Endothelial cell (in vitro differentiated cells): Measurements from ENCODE around the gene ACAD10. TPM values are rescaled to one million over a fixed set of nuclear protein-coding genes. Genes with fewer than 3 reads are reported as not detected.
A peak's percentile ranks its signal among the peaks of the same experiment; 100 is the strongest.

Experiments
- DNase-seq: peaks from one replicate; pipeline ENCODE4 v3.0.0; 2021; ENCODE audit warnings: low spot score
- H3K27ac Mint-ChIP-seq: one replicate; pipeline ENCODE4 v1.8.0; 2021; ENCODE audit warnings: mixed read lengths, inconsistent platforms; ENCODE audit not compliant: unreplicated experiment
- H3K27me3 Mint-ChIP-seq: one replicate; pipeline ENCODE4 v1.8.0; 2021; ENCODE audit warnings: mild to moderate bottlenecking, moderate library complexity, mixed read lengths, inconsistent platforms; ENCODE audit not compliant: unreplicated experiment
- H3K36me3 Mint-ChIP-seq: one replicate; pipeline ENCODE4 v1.8.0; 2021; ENCODE audit warnings: mild to moderate bottlenecking, low read depth, mixed read lengths, inconsistent platforms; ENCODE audit not compliant: unreplicated experiment
- H3K4me1 Mint-ChIP-seq: one replicate; pipeline ENCODE4 v1.8.0; 2021; ENCODE audit warnings: mild to moderate bottlenecking, mixed read lengths, inconsistent platforms; ENCODE audit not compliant: unreplicated experiment
- H3K4me3 Mint-ChIP-seq: one replicate; pipeline ENCODE4 v1.8.0; 2021; ENCODE audit warnings: mild to moderate bottlenecking, mixed read lengths, inconsistent platforms; ENCODE audit not compliant: unreplicated experiment
- H3K9me3 Mint-ChIP-seq: one replicate; pipeline ENCODE4 v1.8.0; 2021; ENCODE audit warnings: mixed read lengths, inconsistent platforms; ENCODE audit not compliant: unreplicated experiment
- total RNA-seq: library from RNA; stranded (reverse); fragmentation: NEBNext Ultra II Directional; extraction: Animal tissue kit (Norgen Biotek cat#: 25700); gene quantifications from one replicate; pipeline ENCODE4 v1.2.1, GENCODE V29; 2021; ENCODE audit not compliant: unreplicated experiment
- TF ChIP-seq, protein P1 (sequence below): fragments of 200-600 bp; sonication (generic); IDR thresholded peaks from one replicate; pipeline ENCODE4 v1.5.0; 2021; ENCODE audit warnings: antibody characterized with exemption; ENCODE audit not compliant: unreplicated experiment

The ACAD10 gene
- total RNA-seq, 1 donor from 2014 or later, result 26.8 TPM

DNA sequence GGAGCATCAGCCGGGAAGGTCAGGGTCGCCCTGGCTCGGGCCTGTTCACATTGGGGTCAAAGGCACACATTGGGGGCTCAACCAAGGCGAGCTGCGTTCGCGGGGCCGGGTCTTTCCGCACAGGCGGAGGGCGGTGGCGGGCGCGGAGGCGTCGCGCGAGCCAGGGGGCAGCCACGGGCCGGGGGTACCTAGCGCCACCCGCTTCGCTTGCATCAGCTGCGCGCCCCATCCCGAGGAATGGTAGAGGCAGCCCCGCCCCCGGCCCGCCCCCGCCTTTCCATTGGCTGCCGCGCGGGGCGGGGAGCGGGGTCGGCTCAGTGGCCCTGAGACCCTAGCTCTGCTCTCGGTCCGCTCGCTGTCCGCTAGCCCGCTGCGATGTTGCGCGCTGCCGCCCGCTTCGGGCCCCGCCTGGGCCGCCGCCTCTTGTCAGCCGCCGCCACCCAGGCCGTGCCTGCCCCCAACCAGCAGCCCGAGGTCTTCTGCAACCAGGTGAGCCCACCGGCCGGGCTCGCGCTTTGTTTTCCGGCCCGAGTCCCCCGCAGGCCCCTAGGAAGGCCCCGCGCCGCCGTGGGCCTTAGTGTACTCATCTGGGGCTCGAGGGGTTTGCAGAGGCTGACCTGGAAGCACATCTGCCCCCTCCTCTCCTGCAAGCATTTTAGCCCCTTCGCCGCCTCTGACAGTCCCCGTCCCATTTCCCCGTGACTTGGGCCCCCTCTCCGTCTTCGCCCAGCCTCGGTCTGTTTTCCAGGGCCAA is 80.9 kb downstream of the ACAD10 start, which contains the start of gene ALDH2:
TSS of gene ALDH2 (plus strand) at position 326 of the 754 bp plus-strand sequence. CDS start at position 376, 50 bp downstream.
- peaks cover 3% of the 10 kb centered on the region for H3K36me3 Mint-ChIP-seq
- peak; percentile 80 for DNase-seq
- H3K9me3 Mint-ChIP-seq, result no peaks in the 10 kb centered on the region

DNA sequence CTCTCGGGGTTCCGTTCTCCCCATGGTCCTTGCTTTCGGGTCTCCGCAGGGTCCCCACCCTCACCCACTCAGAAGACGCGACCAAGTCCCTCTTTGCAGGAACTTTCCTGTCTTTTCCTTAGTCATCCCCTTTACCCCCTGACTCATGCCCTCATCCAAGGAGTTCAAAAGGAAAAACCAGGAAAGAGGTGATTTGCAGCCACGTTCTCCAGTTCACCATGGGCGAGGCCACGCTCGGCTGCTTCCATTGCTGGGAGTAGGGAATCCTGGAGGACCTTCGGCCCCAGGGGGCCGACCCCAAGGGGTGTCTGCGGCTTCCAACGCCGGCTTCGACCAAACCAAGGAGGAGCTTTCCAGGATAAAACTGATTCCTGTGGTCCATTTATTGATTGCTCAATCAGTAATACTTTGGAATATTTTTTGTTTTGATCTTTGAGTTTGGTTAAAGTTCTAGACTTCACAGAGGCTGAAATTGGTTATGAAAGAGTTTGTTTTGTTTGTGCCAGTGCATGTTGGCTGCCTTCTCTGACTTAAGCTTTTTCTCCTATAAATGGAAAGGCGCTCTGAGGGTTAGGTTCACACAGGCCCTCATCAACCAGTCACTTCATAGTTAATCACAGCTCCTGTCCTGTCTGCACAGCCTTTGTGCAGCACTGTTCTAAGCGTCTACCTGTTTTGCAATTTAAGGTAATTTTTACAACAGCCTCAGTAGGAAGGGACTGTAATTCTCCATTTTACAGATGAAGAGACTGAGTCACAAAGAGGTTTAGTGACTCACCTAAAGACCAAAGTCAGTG is 81.7 kb downstream of the ACAD10 start:
- Mint-ChIP-seq H3K4me1 (peaks cover 28% of the 10 kb centered on the region), H3K27ac (peak overlapping the region; percentile 83), H3K9me3 (no peaks in the 10 kb centered on the region), H3K27me3 (peaks cover 9% of the 10 kb centered on the region), H3K36me3 (peaks cover 3% of the 10 kb centered on the region), H3K4me3 (peak overlapping the region; percentile 94)
- TF ChIP-seq, protein P1, sequence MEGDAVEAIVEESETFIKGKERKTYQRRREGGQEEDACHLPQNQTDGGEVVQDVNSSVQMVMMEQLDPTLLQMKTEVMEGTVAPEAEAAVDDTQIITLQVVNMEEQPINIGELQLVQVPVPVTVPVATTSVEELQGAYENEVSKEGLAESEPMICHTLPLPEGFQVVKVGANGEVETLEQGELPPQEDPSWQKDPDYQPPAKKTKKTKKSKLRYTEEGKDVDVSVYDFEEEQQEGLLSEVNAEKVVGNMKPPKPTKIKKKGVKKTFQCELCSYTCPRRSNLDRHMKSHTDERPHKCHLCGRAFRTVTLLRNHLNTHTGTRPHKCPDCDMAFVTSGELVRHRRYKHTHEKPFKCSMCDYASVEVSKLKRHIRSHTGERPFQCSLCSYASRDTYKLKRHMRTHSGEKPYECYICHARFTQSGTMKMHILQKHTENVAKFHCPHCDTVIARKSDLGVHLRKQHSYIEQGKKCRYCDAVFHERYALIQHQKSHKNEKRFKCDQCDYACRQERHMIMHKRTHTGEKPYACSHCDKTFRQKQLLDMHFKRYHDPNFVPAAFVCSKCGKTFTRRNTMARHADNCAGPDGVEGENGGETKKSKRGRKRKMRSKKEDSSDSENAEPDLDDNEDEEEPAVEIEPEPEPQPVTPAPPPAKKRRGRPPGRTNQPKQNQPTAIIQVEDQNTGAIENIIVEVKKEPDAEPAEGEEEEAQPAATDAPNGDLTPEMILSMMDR, result no peak
- DNase-seq, result no peak

More for the DNA sequence above, 80.9 kb downstream of the ACAD10 start, which contains the start of gene ALDH2:
- H3K4me1 Mint-ChIP-seq, result peaks cover 33% of the 10 kb centered on the region
- H3K27ac Mint-ChIP-seq, result peak within 1 kb of the TSS; percentile 83
- H3K27me3 Mint-ChIP-seq, result peaks cover 9% of the 10 kb centered on the region
- TF ChIP-seq, protein P1, result no peak
- peak within 1 kb of the TSS; percentile 94 for H3K4me3 Mint-ChIP-seq

DNA sequence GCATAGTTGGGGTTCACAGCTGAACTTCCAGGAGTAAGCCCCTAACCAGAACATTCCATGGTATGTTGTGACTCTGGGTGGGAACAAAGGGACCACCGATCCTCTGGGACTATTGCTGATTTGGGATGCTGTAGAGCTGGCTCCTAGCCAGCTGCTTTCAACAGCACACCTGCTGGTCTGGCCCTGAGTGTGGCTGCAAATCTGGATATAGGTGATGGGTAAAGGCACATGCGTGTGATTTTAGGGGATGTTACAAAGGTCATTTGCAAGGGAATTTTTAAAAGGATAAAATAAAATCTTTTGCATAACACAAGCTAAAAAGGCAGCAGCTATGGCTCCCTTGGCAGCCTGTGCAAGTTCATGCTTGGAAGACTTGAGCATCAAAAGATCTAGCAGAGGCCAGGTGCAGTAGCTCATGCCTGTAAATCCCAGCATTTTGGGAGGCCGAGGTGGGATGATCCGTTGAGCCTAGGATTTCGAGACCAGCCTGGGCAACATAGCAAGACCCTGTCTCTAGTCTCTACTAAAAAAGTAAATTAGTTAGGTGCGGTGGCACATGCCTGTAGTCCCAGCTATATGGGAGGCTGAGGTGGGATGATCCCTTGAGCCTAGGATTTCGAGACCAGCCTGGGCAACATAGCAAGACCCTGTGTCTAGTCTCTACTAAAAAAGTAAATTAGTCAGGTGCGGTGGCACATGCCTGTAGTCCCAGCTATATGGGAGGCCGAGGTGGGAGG is 82.5 kb downstream of the ACAD10 start:
- peaks cover 9% of the 10 kb centered on the region for H3K27me3 Mint-ChIP-seq
- DNase-seq, result no peak
- H3K4me1 Mint-ChIP-seq, result peaks cover 27% of the 10 kb centered on the region
- TF ChIP-seq, protein P1, result no peak
- H3K4me3 Mint-ChIP-seq, result peak overlapping the region; percentile 35
- H3K9me3 Mint-ChIP-seq, result no peaks in the 10 kb centered on the region
- no peak overlapping the region for H3K27ac Mint-ChIP-seq
- H3K36me3 Mint-ChIP-seq, result peaks cover 3% of the 10 kb centered on the region

DNA sequence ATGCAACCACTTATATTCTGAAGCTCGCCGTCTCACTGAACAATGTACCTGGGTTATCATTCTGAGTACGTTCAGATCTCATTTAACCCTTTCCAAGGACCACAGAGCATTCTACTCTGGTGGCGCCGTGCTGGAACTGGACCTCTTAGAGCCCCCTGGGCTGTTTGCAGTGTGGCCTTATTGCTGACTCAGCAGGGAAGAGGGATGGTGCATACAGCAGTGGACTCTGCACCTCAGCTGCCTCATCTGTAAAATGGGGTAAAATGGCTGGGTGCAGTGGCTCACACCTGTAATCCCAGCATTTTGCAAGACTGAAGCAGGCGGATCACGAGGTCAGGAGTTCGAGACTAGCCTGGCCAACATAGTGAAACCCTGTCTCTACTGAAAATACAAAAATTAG is 83.7 kb downstream of the ACAD10 start:
- no peak overlapping the region for H3K4me3 Mint-ChIP-seq
- peaks cover 3% of the 10 kb centered on the region for H3K36me3 Mint-ChIP-seq
- no peaks in the 10 kb centered on the region for H3K9me3 Mint-ChIP-seq
- H3K27ac Mint-ChIP-seq, result no peak overlapping the region
- TF ChIP-seq, protein P1, result no peak
- peaks cover 6% of the 10 kb centered on the region for H3K27me3 Mint-ChIP-seq
- DNase-seq, result no peak
- peaks cover 32% of the 10 kb centered on the region for H3K4me1 Mint-ChIP-seq
